ENCODE results near the gene GLT8D2.
A peak's percentile ranks its signal among the peaks of the same experiment; 100 is the strongest.

Gene GLT8D2

GRCh38 chr12:103965255-103965589 is 84.8 kb downstream of the GLT8D2 start:
- H3K36me3 ChIP-seq (ENCODE audit: low read length), result 0 out of 2 replicates have a peak, but pooled peaks cover 3% of the 10 kb centered on the region
- peak overlapping the region; percentile 53 for H3K27ac ChIP-seq (ENCODE audit: low read depth, low read length)
- H3F3A ChIP-seq (ENCODE audit: insufficient read depth), result peaks cover 3% of the 10 kb centered on the region; the same call in 1 of the 2 replicates
- no peaks in the 10 kb centered on the region for H3K9me2 ChIP-seq (replicated peaks; ENCODE audit: insufficient read depth, low read length)
- H3K27me3 ChIP-seq (ENCODE audit: low read length), result no peaks in the 10 kb centered on the region
- no peaks in the 10 kb centered on the region; the same call in 1 of the 2 replicates for H4K20me1 ChIP-seq (ENCODE audit: low read depth, low read length)
- no peak for TF ChIP-seq EZH2phosphoT487 (conservative IDR thresholded peaks at IDR 0.05; ENCODE audit: low read length)
- TF ChIP-seq, protein P1, sequence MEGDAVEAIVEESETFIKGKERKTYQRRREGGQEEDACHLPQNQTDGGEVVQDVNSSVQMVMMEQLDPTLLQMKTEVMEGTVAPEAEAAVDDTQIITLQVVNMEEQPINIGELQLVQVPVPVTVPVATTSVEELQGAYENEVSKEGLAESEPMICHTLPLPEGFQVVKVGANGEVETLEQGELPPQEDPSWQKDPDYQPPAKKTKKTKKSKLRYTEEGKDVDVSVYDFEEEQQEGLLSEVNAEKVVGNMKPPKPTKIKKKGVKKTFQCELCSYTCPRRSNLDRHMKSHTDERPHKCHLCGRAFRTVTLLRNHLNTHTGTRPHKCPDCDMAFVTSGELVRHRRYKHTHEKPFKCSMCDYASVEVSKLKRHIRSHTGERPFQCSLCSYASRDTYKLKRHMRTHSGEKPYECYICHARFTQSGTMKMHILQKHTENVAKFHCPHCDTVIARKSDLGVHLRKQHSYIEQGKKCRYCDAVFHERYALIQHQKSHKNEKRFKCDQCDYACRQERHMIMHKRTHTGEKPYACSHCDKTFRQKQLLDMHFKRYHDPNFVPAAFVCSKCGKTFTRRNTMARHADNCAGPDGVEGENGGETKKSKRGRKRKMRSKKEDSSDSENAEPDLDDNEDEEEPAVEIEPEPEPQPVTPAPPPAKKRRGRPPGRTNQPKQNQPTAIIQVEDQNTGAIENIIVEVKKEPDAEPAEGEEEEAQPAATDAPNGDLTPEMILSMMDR (IDR thresholded peaks at IDR 0.05; ENCODE audit: insufficient read depth, low read length, poor library complexity, severe bottlenecking), result no peak
- H3K9ac ChIP-seq (ENCODE audit: low read length), result peak overlapping the region; percentile 93
- H3K4me2 ChIP-seq (ENCODE audit: low read depth, low read length, poor library complexity, severe bottlenecking), result peak overlapping the region; percentile 77
- peaks cover 60% of the 10 kb centered on the region for H3K79me2 ChIP-seq (ENCODE audit: insufficient read depth, low read length)
- H3K9me3 ChIP-seq (ENCODE audit: insufficient read depth, low read length), result no peaks in the 10 kb centered on the region
- H3K4me3 ChIP-seq (ENCODE audit: insufficient read depth, low read length, poor library complexity, severe bottlenecking), result peak overlapping the region; percentile 96
- peak overlapping the region; percentile 79 for H2AFZ ChIP-seq (ENCODE audit: low read depth, low read length, severe bottlenecking)

DNA sequence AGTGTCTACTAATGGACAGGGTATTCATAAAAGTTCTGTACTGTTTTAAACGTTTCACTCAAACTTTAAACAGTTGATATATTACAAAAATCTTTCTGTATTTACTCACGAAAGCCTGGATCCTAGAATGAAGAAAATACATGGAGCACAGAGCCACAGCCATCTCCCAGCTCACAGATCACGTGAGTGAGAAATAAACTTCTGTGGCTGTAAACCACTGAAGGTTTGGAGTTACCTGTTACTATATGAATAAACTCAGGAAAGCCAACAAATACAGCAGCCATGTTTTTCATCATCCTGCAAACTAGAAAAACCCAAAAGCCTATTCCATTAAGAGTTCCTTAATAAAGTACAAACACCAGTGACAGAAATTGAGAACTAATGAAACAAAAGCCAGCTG is 85.2 kb downstream of the GLT8D2 start:
- H4K20me1 ChIP-seq (ENCODE audit: low read depth, low read length), result no peaks in the 10 kb centered on the region; the same call in 1 of the 2 replicates
- peak overlapping the region; percentile 77 for H3K4me2 ChIP-seq (ENCODE audit: low read depth, low read length, poor library complexity, severe bottlenecking)
- peaks cover 56% of the 10 kb centered on the region for H3K79me2 ChIP-seq (ENCODE audit: insufficient read depth, low read length)
- peaks cover 3% of the 10 kb centered on the region; the same call in 1 of the 2 replicates for H3F3A ChIP-seq (ENCODE audit: insufficient read depth)
- H2AFZ ChIP-seq (ENCODE audit: low read depth, low read length, severe bottlenecking), result no peak overlapping the region
- TF ChIP-seq, protein P1 (IDR thresholded peaks at IDR 0.05; ENCODE audit: insufficient read depth, low read length, poor library complexity, severe bottlenecking), result no peak
- no peak for TF ChIP-seq EZH2phosphoT487 (conservative IDR thresholded peaks at IDR 0.05; ENCODE audit: low read length)
- H3K9ac ChIP-seq (ENCODE audit: low read length), result peak overlapping the region; percentile 93
- no peaks in the 10 kb centered on the region for H3K27me3 ChIP-seq (ENCODE audit: low read length)
- H3K9me2 ChIP-seq (replicated peaks; ENCODE audit: insufficient read depth, low read length), result no peaks in the 10 kb centered on the region
- peak overlapping the region; percentile 96 for H3K4me3 ChIP-seq (ENCODE audit: insufficient read depth, low read length, poor library complexity, severe bottlenecking)
- no peaks in the 10 kb centered on the region for H3K9me3 ChIP-seq (ENCODE audit: insufficient read depth, low read length)
- peak overlapping the region; percentile 53; the same call in 1 of the 2 replicates for H3K27ac ChIP-seq (ENCODE audit: low read depth, low read length)
- 0 out of 2 replicates have a peak, but pooled peaks cover 2% of the 10 kb centered on the region for H3K36me3 ChIP-seq (ENCODE audit: low read length)

DNA sequence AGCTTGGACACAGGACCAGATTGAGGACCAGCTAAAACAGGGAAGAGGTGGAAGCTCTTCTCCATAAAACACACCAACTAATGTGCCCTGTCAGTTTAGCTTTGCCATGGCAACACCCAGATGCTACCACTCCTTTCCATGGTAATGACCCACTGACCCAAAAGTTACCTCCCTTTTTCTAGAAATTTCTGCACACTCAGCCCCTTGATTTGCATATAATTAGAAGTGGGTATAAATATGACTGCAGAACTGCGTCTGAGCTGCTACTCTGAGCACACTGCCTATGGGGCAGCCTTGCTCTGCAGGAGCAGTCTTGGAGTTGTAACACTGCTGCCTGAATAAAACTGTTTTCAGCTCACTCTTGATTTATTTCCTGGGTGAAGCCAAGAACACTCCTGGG is 87.5 kb downstream of the GLT8D2 start:
- no peak overlapping the region for H2AFZ ChIP-seq (ENCODE audit: low read depth, low read length, severe bottlenecking)
- no peak overlapping the region for H3K4me2 ChIP-seq (ENCODE audit: low read depth, low read length, poor library complexity, severe bottlenecking)
- no peaks in the 10 kb centered on the region for H4K20me1 ChIP-seq (ENCODE audit: low read depth, low read length)
- H3K9me2 ChIP-seq (replicated peaks; ENCODE audit: insufficient read depth, low read length), result no peaks in the 10 kb centered on the region
- peaks cover 32% of the 10 kb centered on the region for H3K79me2 ChIP-seq (ENCODE audit: insufficient read depth, low read length)
- no peaks in the 10 kb centered on the region for H3K9me3 ChIP-seq (ENCODE audit: insufficient read depth, low read length)
- H3K27ac ChIP-seq (ENCODE audit: low read depth, low read length), result no peak overlapping the region
- H3F3A ChIP-seq (ENCODE audit: insufficient read depth), result peaks cover 15% of the 10 kb centered on the region
- no peaks in the 10 kb centered on the region for H3K36me3 ChIP-seq (ENCODE audit: low read length)
- no peak overlapping the region for H3K4me3 ChIP-seq (ENCODE audit: insufficient read depth, low read length, poor library complexity, severe bottlenecking)
- H3K27me3 ChIP-seq (ENCODE audit: low read length), result no peaks in the 10 kb centered on the region
- no peak overlapping the region for H3K9ac ChIP-seq (ENCODE audit: low read length)
- no peak for TF ChIP-seq EZH2phosphoT487 (conservative IDR thresholded peaks at IDR 0.05; ENCODE audit: low read length)
- TF ChIP-seq, protein P1 (IDR thresholded peaks at IDR 0.05; ENCODE audit: insufficient read depth, low read length, poor library complexity, severe bottlenecking), result no peak
